Heart right ventricle (tissue), 16 donors: ENCODE results near the gene LRMDA. TPM values are rescaled to one million over a fixed set of nuclear protein-coding genes. Genes with fewer than 3 reads are reported as not detected.

Source experiments
- ATAC-seq, 8 donors: fragments of 200-7000 bp; cut with Tn5 transposase; one replicate each; pipeline ENCODE4 v1.9.1; 2020; ENCODE audit warnings: mild to moderate bottlenecking in 8 of 8, moderate library complexity in 8 of 8, moderate number of reproducible peaks in 1 of 8
- DNase-seq, 2 donors: peaks; one replicate each; pipeline ENCODE4 v3.0.0-alpha.2; 2020
- H3K27ac ChIP-seq, 10 donors: fragments of 200-600 bp; sonication (generic) in 2 of 10; one replicate each; pipeline versions ENCODE4 v1.5.0 to v1.8.0; 2020 to 2022; ENCODE audit warnings: mild to moderate bottlenecking in 3 of 10
- H3K27me3 ChIP-seq, 7 donors: fragments of 200-600 bp; one replicate each; pipeline ENCODE4 v1.8.0; 2021 to 2022; ENCODE audit warnings: mild to moderate bottlenecking in 2 of 7
- H3K36me3 ChIP-seq, 9 donors: fragments of 200-600 bp; sonication (generic) in 1 of 9; one replicate each; pipeline versions ENCODE4 v1.5.0 to v1.8.0; 2020 to 2022; ENCODE audit warnings: mild to moderate bottlenecking in 2 of 9
- H3K4me1 ChIP-seq, 9 donors: fragments of 200-600 bp; sonication (generic) in 1 of 9; one replicate each; pipeline versions ENCODE4 v1.5.0 to v1.8.0; 2020 to 2022; ENCODE audit warnings: mild to moderate bottlenecking in 4 of 9
- H3K4me3 ChIP-seq, 10 donors: fragments of 200-600 bp; sonication (generic) in 2 of 10; one replicate each; pipeline versions ENCODE4 v1.5.0 to v1.8.0; 2020 to 2022; ENCODE audit warnings: mild to moderate bottlenecking in 7 of 10, moderate library complexity in 2 of 10
- H3K9me3 ChIP-seq, 11 donors: fragments of 200-600 bp in 10 of 11; sonication (generic) in 2 of 11; one replicate each; pipeline versions ENCODE4 v1.5.0 to v1.8.0; 2013 to 2022; ENCODE audit warnings: mild to moderate bottlenecking in 2 of 11, control low read depth in 1 of 11, moderate library complexity in 1 of 11
- CTCF ChIP-seq, 9 donors: fragments of 200-600 bp; sonication (generic) in 2 of 9; IDR thresholded peaks; one replicate each; pipeline versions ENCODE4 v1.5.0 to v1.8.0; 2021 to 2022; ENCODE audit warnings: antibody characterized with exemption in 9 of 9, mild to moderate bottlenecking in 5 of 9, moderate library complexity in 1 of 9
- WGBS, 2 donors: extraction: QIAGEN DNeasy Blood & Tissue Kit; methylation state at CpG; one replicate each; pipeline ENCODE4 v1.1.7; 2013; ENCODE audit warnings: inconsistent platforms in 1 of 2; 5-methylcytosine and 5-hydroxymethylcytosine counted together
- intact Hi-C, 10 donors: fragments of 100-400 bp; cut with DNase I; formaldehyde crosslinking; loops; one replicate each; pipeline versions ENCODE4 v1.11.1 to v1.14.2; 2022
- polyA plus RNA-seq, 2 donors: library from polyadenylated mRNA; stranded (reverse); fragments of 200-250 nt; gene quantifications; one replicate each; pipeline ENCODE4 v1.2.3, GENCODE V29; 2013
- total RNA-seq, 10 donors: library from RNA; stranded (reverse); fragmentation: NEBNext Ultra II Directional in 3 of 10; extraction: Animal tissue kit (Norgen Biotek cat#: 25700) in 3 of 10; gene quantifications; one replicate each; pipeline versions ENCODE4 v1.2.1 to v1.2.4, GENCODE V29; 2021 to 2023
- donor health status: Arrhythmogenic right ventricular cardiomyopathy.
- donor health status: ischemic (EF 13 %, LVEDD 7.1; RV severe dilation, severe dysfunction).
- donor health status: healthy with polysubstance abuse.
- donor health status: DM: no; HTN: yes; CAD: no.
- donor health status: DM: no; HTN: no; CAD: no.
- donor health status: ischemic (EF 25% LVEDD 6.9; RV normal size, moderate dysfunction).
- donor health status: ischemic (EF 25% LVEDD 5.7; RV mildly dilated, moderate dysfunction).
- donor health status: healthy.
- donor health status: DM: yes; HTN: yes; CAD: no.
- donor health status: Ischemic cardiomyopathy.
- donor health status: ischemic (EF 35%, LVEDD 5.7; RV mildly dilated, moderate dysfunction).
- donor health status: nonischemic (EF 11% LVEDD 7.7; RV severe dilation, severe dysfunction).
- donor health status: DM: yes; HTN: yes; CAD: no.
- donor health status: PGD.
- donor health status: ischemic (EF 29% LVEDD 5.4; RV normal size, mild dysfunction).
- donor health status: nonischemic (EF 23%, LVEDD 6.1; RV moderate dilation, normal function).

LRMDA gene
- total and polyA plus RNA-seq, 12 donors = 4.0 to 59.8 (median 12.7) TPM

GRCh38 chr10:75655791-75656451 lies 224.5 kb downstream of the LRMDA start:
- Histone ChIP-seq H3K4me1 (peaks cover 3 to 69% (median 35%) of the 10 kb centered on the region in 9 donors), H3K27ac (peak overlapping the region in 9 of 10 donors; percentile 1 to 60 (median 24)), H3K36me3 (no peaks in the 10 kb centered on the region), H3K4me3 (no peak overlapping the region), H3K27me3 (no peaks in the 10 kb centered on the region), H3K9me3 (no peaks in the 10 kb centered on the region)
- intact Hi-C loops = loop anchor here in 4 of 10 donors (5.0 to 10.0 kb wide), 2 partner anchors 251 to 254 kb away; partner anchors contain the start of gene ZNF503 (in 4 of the 4)
- ATAC-seq = peak; percentile 25 to 72 (median 64)
- no peak for TF ChIP-seq CTCF (IDR thresholded peaks at IDR 0.05)
- DNase-seq = peak in 1 of 2 donors; percentile 21
- WGBS, 2 donors = 35 to 52% methylated on average over 3 of the region's 3 CpGs

- no peaks in the 10 kb centered on the region for H3K36me3 ChIP-seq
- intact Hi-C loops = loop anchor here in 4 of 10 donors (5.0 to 10.0 kb wide), 2 partner anchors 253 to 255 kb away; partner anchors contain the start of gene ZNF503 (in 4 of the 4)
- 100% methylated on average over 2 of the region's 2 CpGs for WGBS, 2 donors
Observed at GRCh38 chr10:75657351-75657750, 225.9 kb downstream of the LRMDA start.

GRCh38 chr10:75658036-75658435 lies 226.6 kb downstream of the LRMDA start:
- Histone ChIP-seq H3K36me3 (no peaks in the 10 kb centered on the region), H3K27ac (no peak overlapping the region), H3K27me3 (no peaks in the 10 kb centered on the region), H3K4me3 (no peak overlapping the region), H3K9me3 (no peaks in the 10 kb centered on the region), H3K4me1 (peaks cover 3 to 64% (median 35%) of the 10 kb centered on the region in 9 donors)
- DNase-seq (no peak), ATAC-seq (no peak)
- WGBS, 2 donors = 87 to 93% methylated on average over 4 of the region's 4 CpGs
- intact Hi-C loops = loop anchor here in 4 of 10 donors (5.0 to 10.0 kb wide), 2 partner anchors 253 to 256 kb away; partner anchors contain the start of gene ZNF503 (in 4 of the 4)
- TF ChIP-seq CTCF (IDR thresholded peaks at IDR 0.05) = no peak

More at GRCh38 chr10:75657351-75657750, 225.9 kb downstream of the LRMDA start:
- Histone ChIP-seq H3K27ac (no peak overlapping the region), H3K4me3 (no peak overlapping the region), H3K9me3 (no peaks in the 10 kb centered on the region), H3K4me1 (peaks cover 3 to 64% (median 35%) of the 10 kb centered on the region in 9 donors), H3K27me3 (no peaks in the 10 kb centered on the region)
- ATAC-seq (no peak), DNase-seq (no peak)
- no peak for TF ChIP-seq CTCF (IDR thresholded peaks at IDR 0.05)

- Histone ChIP-seq H3K36me3 (no peaks in the 10 kb centered on the region), H3K27ac (no peak overlapping the region), H3K27me3 (no peaks in the 10 kb centered on the region), H3K9me3 (no peaks in the 10 kb centered on the region), H3K4me1 (peaks cover 3 to 64% (median 35%) of the 10 kb centered on the region in 9 donors), H3K4me3 (no peak overlapping the region)
- DNase-seq = no peak
- no peak for TF ChIP-seq CTCF (IDR thresholded peaks at IDR 0.05)
- 100% methylated on average over 1 of the region's 1 CpG for WGBS, 2 donors
- intact Hi-C loops = loop anchor here in 4 of 10 donors (5.0 to 10.0 kb wide), 2 partner anchors 254 to 256 kb away; partner anchors contain the start of gene ZNF503 (in 4 of the 4)
- ATAC-seq = no peak
Observed at GRCh38 chr10:75658496-75658895, 227.1 kb downstream of the LRMDA start.
